ENCODE data around the gene KRTAP2-3.
"Not testable (repeated sequence)": the region's sequence is repeated elsewhere in the genome, so short reads cannot be mapped to it uniquely, and the experiment has no call there.

The KRTAP2-3 gene

GRCh38 chr17:41067281-41067680 lies 7.4 kb upstream of the KRTAP2-3 start:
- no peak for DNase-seq (ENCODE audit: low read depth)

- no peak for DNase-seq (ENCODE audit: low read depth)
These were observed 6.1 kb upstream of the KRTAP2-3 start, which contains the start of gene KRTAP2-4 for GRCh38 chr17:41065829-41066624. Gene KRTAP2-4 (minus strand): TSS chr17:41065879. CDS start chr17:41065845, 34 bp downstream.

- DNase-seq (ENCODE audit: low read depth) = not testable (repeated sequence)
These were observed 5.2 kb upstream of the KRTAP2-3 start for GRCh38 chr17:41065016-41065689.

- DNase-seq (ENCODE audit: low read depth) = no peak
These were observed 4.4 kb upstream of the KRTAP2-3 start for GRCh38 chr17:41064301-41064700.

GRCh38 chr17:41063449-41063848 lies 3.5 kb upstream of the KRTAP2-3 start:
- no peak for DNase-seq (ENCODE audit: low read depth)

- no peak for DNase-seq (ENCODE audit: low read depth)
These were observed 2.0 kb upstream of the KRTAP2-3 start for GRCh38 chr17:41061964-41062363.

DNA sequence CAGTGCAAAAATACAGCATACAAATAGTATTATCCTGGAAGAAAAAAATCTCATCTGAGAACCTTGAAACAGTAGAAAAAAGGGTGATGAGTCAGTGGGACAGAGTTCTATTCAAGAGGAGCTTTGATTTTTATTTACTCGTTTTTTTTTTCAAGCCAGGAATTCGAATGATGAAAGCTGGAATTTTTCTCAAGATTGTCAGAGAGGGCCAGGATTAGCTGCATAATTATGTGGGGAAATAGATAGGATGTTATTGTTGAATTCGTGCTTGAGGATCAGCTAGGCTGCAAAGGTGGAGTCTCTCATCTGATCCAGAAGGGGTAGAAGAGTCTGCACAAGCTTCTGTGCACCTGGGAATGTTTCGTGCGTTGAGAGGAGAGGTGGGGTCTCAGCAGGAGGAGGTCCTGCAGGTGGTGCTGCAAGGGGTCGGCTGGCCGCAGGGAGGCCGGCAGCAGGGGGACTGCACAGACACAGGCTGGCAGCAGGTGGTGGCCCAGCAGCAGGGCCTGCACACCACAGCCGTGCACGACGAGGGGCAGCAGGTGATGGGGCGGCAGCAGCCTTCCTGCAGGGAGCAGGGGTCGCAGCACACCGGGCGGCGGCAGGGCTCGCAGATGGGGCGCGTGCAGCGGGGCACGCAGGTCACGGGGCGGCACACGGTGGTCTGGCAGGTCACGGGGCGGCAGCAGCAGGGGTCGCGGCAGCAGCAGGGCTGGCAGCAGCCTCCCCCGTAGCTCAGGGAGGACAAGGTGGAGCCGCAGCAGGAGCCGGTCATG lies 450 bp downstream of the KRTAP2-3 start:
- DNase-seq (ENCODE audit: low read depth) = not testable (repeated sequence)

DNA sequence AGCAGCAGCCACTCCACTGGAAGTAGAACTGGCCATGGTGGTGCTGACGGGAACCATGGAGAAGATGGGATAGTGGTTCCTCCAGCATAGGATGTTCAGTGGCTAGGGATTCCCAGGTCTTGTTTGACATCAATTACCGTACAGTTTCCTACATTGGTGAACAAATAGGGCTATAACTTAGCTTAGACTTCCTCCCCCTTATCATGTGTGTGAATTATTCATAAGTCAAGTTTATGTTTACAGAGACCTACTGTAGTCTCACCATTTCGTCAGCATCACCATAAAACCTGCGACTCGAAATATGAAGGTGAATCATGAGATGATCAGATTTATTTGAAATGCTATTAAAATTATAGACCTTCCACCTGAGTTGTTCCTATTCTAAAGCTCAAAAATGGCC lies 1.2 kb downstream of the KRTAP2-3 start:
- no peak for DNase-seq (ENCODE audit: low read depth)

DNA sequence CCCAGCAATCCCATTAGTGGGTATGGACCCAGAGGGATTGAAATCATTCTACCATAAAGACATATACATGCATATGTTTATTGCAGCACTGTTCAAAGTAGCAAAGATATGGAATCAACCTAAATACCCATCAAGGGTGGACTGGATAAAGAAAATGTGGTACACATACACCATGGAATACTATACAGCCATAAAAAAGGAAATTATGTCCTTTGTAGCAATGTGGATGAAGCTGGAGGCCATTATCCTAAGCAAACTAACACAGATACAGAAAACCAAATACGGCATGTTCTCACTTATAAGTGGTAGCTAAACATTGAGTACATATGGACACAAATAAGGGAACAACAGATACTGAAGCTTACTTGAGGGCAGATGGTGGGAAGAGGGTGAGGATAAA lies 2.4 kb downstream of the KRTAP2-3 start:
- DNase-seq (ENCODE audit: low read depth) = no peak

DNA sequence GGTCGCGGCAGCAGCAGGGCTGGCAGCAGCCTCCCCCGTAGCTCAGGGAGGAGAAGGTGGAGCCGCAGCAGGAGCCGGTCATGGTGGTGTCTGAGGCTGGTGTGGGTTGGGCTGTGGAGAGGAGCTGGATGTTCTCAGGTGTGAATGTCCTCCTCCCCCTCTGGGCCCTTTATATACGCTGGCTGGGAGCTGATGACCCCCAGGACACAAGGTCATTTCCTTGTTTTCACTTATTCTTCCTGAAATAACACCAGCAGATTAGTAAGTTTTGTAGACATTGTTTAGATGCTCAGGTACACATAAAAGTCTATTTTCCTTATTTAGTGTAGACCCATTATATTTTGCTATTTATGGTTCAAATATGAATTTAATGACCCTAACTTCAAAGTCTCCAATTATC lies 4.8 kb downstream of the KRTAP2-3 start, which contains the start of gene KRTAP2-2:
Gene KRTAP2-2 (minus strand): TSS at position 101 of the 400 bp plus-strand sequence. CDS start 19 bp downstream, at position 82.
- not testable (repeated sequence) for DNase-seq (ENCODE audit: low read depth)

GRCh38 chr17:41054556-41054955 lies 5.4 kb downstream of the KRTAP2-3 start:
- DNase-seq (ENCODE audit: low read depth) = not testable (repeated sequence)

GRCh38 chr17:41054025-41054424 lies 5.9 kb downstream of the KRTAP2-3 start:
- DNase-seq (ENCODE audit: low read depth) = no peak

DNA sequence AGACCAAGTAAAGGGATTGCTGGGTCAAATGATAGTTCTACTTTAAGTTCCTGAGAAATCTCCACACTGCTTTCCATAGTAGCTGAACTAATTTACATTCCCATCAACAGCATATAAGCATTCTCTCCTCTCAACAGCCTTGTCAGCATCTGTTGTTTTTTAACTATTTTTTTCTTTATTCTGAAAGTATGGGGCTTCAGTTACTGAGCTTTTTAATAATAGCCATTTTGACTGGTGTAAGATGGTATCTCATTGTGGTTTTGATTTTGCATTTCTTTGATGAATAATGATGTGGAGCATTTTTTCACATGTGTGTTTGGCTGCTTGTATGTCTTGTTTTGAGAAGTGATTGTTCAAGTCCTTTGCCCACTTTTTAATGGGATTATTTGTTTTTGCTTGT lies 7.3 kb downstream of the KRTAP2-3 start:
- no peak for DNase-seq (ENCODE audit: low read depth)

GRCh38 chr17:41049110-41049509 lies 10.8 kb downstream of the KRTAP2-3 start:
- no peak for DNase-seq (ENCODE audit: low read depth)

- no peak for DNase-seq (ENCODE audit: low read depth)
These were observed 11.5 kb downstream of the KRTAP2-3 start for GRCh38 chr17:41048441-41048840.

- not testable (repeated sequence) for DNase-seq (ENCODE audit: low read depth)
These were observed 13.0 kb downstream of the KRTAP2-3 start, which contains the start of gene KRTAP2-1 for GRCh38 chr17:41046735-41047465. Gene KRTAP2-1 (minus strand): TSS chr17:41047316. CDS start chr17:41047267, 49 bp downstream.

- DNase-seq (ENCODE audit: low read depth) = no peak
These were observed 17.0 kb downstream of the KRTAP2-3 start for GRCh38 chr17:41042953-41043352.

- not testable (repeated sequence) for DNase-seq (ENCODE audit: low read depth)
These were observed 18.9 kb downstream of the KRTAP2-3 start, which contains the start of gene KRTAP1-1 for GRCh38 chr17:41040783-41041571. Gene KRTAP1-1 (minus strand): TSS chr17:41041450. CDS start chr17:41041397, 53 bp downstream.

GRCh38 chr17:41037853-41038350 lies 22.0 kb downstream of the KRTAP2-3 start:
- DNase-seq (ENCODE audit: low read depth) = no peak

- DNase-seq (ENCODE audit: low read depth) = not testable (repeated sequence)
These were observed 25.5 kb downstream of the KRTAP2-3 start, which contains the start of gene KRTAP1-3 for GRCh38 chr17:41034346-41034935. Gene KRTAP1-3 (minus strand): TSS chr17:41034874. CDS start chr17:41034821, 53 bp downstream.

Measured in stimulated activated CD8-positive, alpha-beta memory T cell treated with anti-CD3 and anti-CD28 coated beads, Interleukin-15, amount 100 ng/mL, for 1 hour (primary cell).